Endothelial cell of umbilical vein (primary cell): ENCODE data around the gene NUDT3. TPM values are rescaled to one million over a fixed set of nuclear protein-coding genes. Genes with fewer than 3 reads are reported as not detected.

Experiments used
- BruUV-seq: library from RNA; stranded (reverse); fragments of 400-500 nt; replicated peaks from 2 replicates; lab custom pipeline; 2021; lab: Mats Ljungman, UMichigan
- CTCF ChIA-PET: fragments of 300-600, 350-600 bp; sonication (Branson Sonifier 250); formaldehyde crosslinking; loops from one replicate; lab custom pipeline; 2021; ENCODE audit warnings: antibody characterized with exemption, inconsistent platforms; lab: Charles Lee
- POLR2A ChIA-PET: fragments of 300-600, 350-600 bp; sonication (Branson Sonifier 250); formaldehyde crosslinking; loops from one replicate; lab custom pipeline; 2021; ENCODE audit warnings: antibody characterized with exemption, inconsistent platforms; lab: Charles Lee
- DNase-seq: peaks from one replicate; pipeline ENCODE4 v3.0.0-alpha.2; 2011; ENCODE audit warnings: low read depth, low spot score
- FAIRE-seq: peaks from 2 replicates; lab custom pipeline; 2011; peaks lifted over from hg19 to GRCh38; lab: Jason Lieb, UNC
- H2AFZ ChIP-seq: 2 replicates; pipeline ENCODE4 v1.6.0; 2012; ENCODE audit warnings: low read depth, low read length, control low read depth, inconsistent platforms
- H3K27ac ChIP-seq: 2 replicates; pipeline ENCODE4 v1.5.1; 2011; ENCODE audit warnings: low read depth, mild to moderate bottlenecking, control low read depth, low read length, moderate library complexity; ENCODE audit not compliant: insufficient read depth
- H3K27me3 ChIP-seq, 2 experiments: 2 replicates each; pipeline versions ENCODE4 v1.6.0 to v1.6.1; 2011; ENCODE audit warnings: low read length in 2 of 2, mixed read lengths in 1 of 2; ENCODE audit not compliant: control insufficient read depth in 2 of 2, insufficient read depth in 2 of 2
- H3K36me3 ChIP-seq, 2 experiments: 2 replicates in 1 of 2; 3 replicates in 1 of 2; pipeline ENCODE4 v1.5.1; 2011; ENCODE audit warnings: low read length in 2 of 2, mild to moderate bottlenecking in 1 of 2, moderate library complexity in 1 of 2; ENCODE audit not compliant: control insufficient read depth in 2 of 2, insufficient read depth in 2 of 2; ENCODE audit errors: extremely low read depth in 1 of 2
- H3K4me1 ChIP-seq: 3 replicates; pipeline ENCODE4 v1.5.1; 2011; ENCODE audit warnings: mild to moderate bottlenecking, low read length; ENCODE audit not compliant: control insufficient read depth, insufficient read depth; ENCODE audit errors: extremely low read depth
- H3K4me2 ChIP-seq: 2 replicates; pipeline ENCODE4 v1.6.1; 2011; ENCODE audit warnings: low read length, control low read depth, mixed read lengths; ENCODE audit not compliant: insufficient read depth
- H3K4me3 ChIP-seq, 3 experiments: fragments of 200-600 bp in 1 of 3; sonication (generic), shearing (Covaris generic) in 1 of 3; replicated peaks in 1 of 3; 2 replicates each; pipeline ENCODE4 v1.5.1; 2011 to 2016; ENCODE audit warnings: control low read depth in 3 of 3, low read length in 3 of 3, mild to moderate bottlenecking in 2 of 3, inconsistent platforms in 1 of 3, low read depth in 1 of 3, moderate library complexity in 1 of 3; ENCODE audit not compliant: insufficient read depth in 1 of 3
- H3K79me2 ChIP-seq: 2 replicates; pipeline ENCODE4 v1.6.0; 2012; ENCODE audit warnings: low read length, inconsistent platforms; ENCODE audit not compliant: control insufficient read depth, insufficient read depth
- H3K9ac ChIP-seq: replicated peaks from 2 replicates; pipeline ENCODE3; 2011; ENCODE audit warnings: low read length, control low read depth; ENCODE audit not compliant: insufficient read depth; ENCODE audit errors: extremely low read depth
- H3K9me1 ChIP-seq: replicated peaks from 3 replicates; pipeline ENCODE4 v1.6.0; 2011; ENCODE audit warnings: mild to moderate bottlenecking, low read length; ENCODE audit not compliant: control insufficient read depth, insufficient read depth; ENCODE audit errors: extremely low read depth
- H3K9me3 ChIP-seq: replicated peaks from 2 replicates; pipeline ENCODE4 v1.5.1; 2012; ENCODE audit warnings: low read length, inconsistent platforms; ENCODE audit not compliant: control insufficient read depth, insufficient read depth
- H4K20me1 ChIP-seq: replicated peaks from 2 replicates; pipeline ENCODE3; 2011; ENCODE audit warnings: mild to moderate bottlenecking, low read length; ENCODE audit not compliant: control insufficient read depth, insufficient read depth; ENCODE audit errors: extremely low read depth
- CTCF ChIP-seq, 2 donors: IDR thresholded peaks; 1 replicate in 1 of 2; 2 replicates in 1 of 2; pipeline ENCODE4 v1.5.1; 2011; ENCODE audit warnings: low read length in 2 of 2, mild to moderate bottlenecking in 2 of 2, moderate library complexity in 2 of 2, control low read depth in 1 of 2, inconsistent platforms in 1 of 2, low read depth in 1 of 2; ENCODE audit not compliant: insufficient read depth in 1 of 2; ENCODE audit errors: extremely low read depth in 1 of 2
- FOS ChIP-seq: IDR thresholded peaks from 2 replicates; pipeline ENCODE4 v1.6.1; 2011; ENCODE audit warnings: mild to moderate bottlenecking, low read length, moderate library complexity, borderline replicate concordance; ENCODE audit not compliant: insufficient read depth
- GATA2 ChIP-seq: IDR thresholded peaks from 2 replicates; pipeline ENCODE4 v1.7.0; 2011; ENCODE audit warnings: low read depth, mild to moderate bottlenecking, moderate library complexity, mixed read lengths, low read length; ENCODE audit not compliant: insufficient read length, insufficient read depth
- JUN ChIP-seq: IDR thresholded peaks from 2 replicates; pipeline ENCODE4 v1.6.1; 2011; ENCODE audit warnings: borderline replicate concordance, low read depth; ENCODE audit not compliant: insufficient read length, insufficient read depth
- MAX ChIP-seq: IDR thresholded peaks from 2 replicates; pipeline ENCODE4 v1.6.1; 2011; ENCODE audit not compliant: insufficient read depth, insufficient read length
- MYC ChIP-seq: IDR thresholded peaks from one replicate; pipeline ENCODE4 v1.6.1; 2011; ENCODE audit warnings: mild to moderate bottlenecking, low read depth, low read length
- POLR2A ChIP-seq: IDR thresholded peaks from 2 replicates; pipeline ENCODE4 v1.6.1; 2012; ENCODE audit warnings: low read depth, mild to moderate bottlenecking, control low read depth, low read length
- POLR2AphosphoS5 ChIP-seq: IDR thresholded peaks from 2 replicates; pipeline ENCODE4 v1.6.1; 2012; ENCODE audit warnings: low read depth, mild to moderate bottlenecking, control low read depth, low read length, moderate library complexity; ENCODE audit not compliant: insufficient read depth
- dilution Hi-C: fragments of 300-500 bp; cut with MboI; formaldehyde crosslinking; loops from one replicate; pipeline ENCODE4 v1.15.0; 2019; ENCODE audit warnings: low sequenced_read_pairs; ENCODE audit not compliant: extremely low pct_ligation_motif_present
- intact Hi-C: fragments of 100-400 bp; cut with micrococcal nuclease; formaldehyde crosslinking; loops from one replicate; pipeline ENCODE4 v1.10.0; 2022
- polyA plus RNA-seq, 4 experiments: library from polyadenylated mRNA; depleted of rRNA in 3 of 4; stranded (reverse) in 3 of 4; unstranded in 1 of 4; fragments of >200 nt; gene quantifications; 2 replicates each; pipeline versions ENCODE4 v1.2.1 to v1.2.3, GENCODE V29; 2011 to 2012; ENCODE audit warnings: missing spikeins in 1 of 4
- total RNA-seq: library from RNA; stranded (reverse); gene quantifications from 2 replicates; pipeline ENCODE4 v1.2.3, GENCODE V29; 2021

Gene NUDT3
- total and polyA plus RNA-seq, 2 donors (not counting 3 experiments of a cell fraction or from before 2014, with no cell fraction given), result 11.9 to 30.9 TPM

GRCh38 chr6:34277763-34278112 lies 114.7 kb downstream of the NUDT3 start:
- FAIRE-seq (no peak), DNase-seq (no peak)
- Histone ChIP-seq H3K4me3 (no peak overlapping the region), H2AFZ (no peak overlapping the region), H3K4me2 (no peak overlapping the region), H3K27me3 (no peaks in the 10 kb centered on the region), H3K27ac (no peak overlapping the region), H3K4me1 (peaks cover 20% of the 10 kb centered on the region), H3K9me1 (no peaks in the 10 kb centered on the region), H4K20me1 (no peaks in the 10 kb centered on the region), H3K79me2 (no peaks in the 10 kb centered on the region), H3K9ac (no peak overlapping the region), H3K36me3 (no peaks in the 10 kb centered on the region), H3K9me3 (no peaks in the 10 kb centered on the region)
- ChIA-PET POLR2A (no interaction called here), CTCF (interaction anchor here (1.0 to 3.0 kb wide), 3 partner anchors 14 to 137 kb away, joined by 3 to 9 read pairs (median 3); partner anchors contain the start of gene SMIM29)
- TF ChIP-seq MAX (no peak), FOS (no peak), POLR2AphosphoS5 (no peak), MYC (no peak), POLR2A (no peak), CTCF (IDR thresholded peaks at IDR 0.05; ENCODE audit: extremely low read depth in 1 of 2, insufficient read depth in 1 of 2, low read depth in 1 of 2, low read length in 2 of 2) (no peak), GATA2 (no peak), JUN (no peak)
- dilution Hi-C loops (no loop called here), intact Hi-C loops (no loop called here)
- BruUV-seq, result no TSS peak
